DMS79 (cell line): Measurements from ENCODE around the gene TBC1D9.

Experiments
- DNase-seq: peaks from one replicate; lab custom pipeline; 2025; lab: John Stamatoyannopoulos, UW

Gene TBC1D9

DNA sequence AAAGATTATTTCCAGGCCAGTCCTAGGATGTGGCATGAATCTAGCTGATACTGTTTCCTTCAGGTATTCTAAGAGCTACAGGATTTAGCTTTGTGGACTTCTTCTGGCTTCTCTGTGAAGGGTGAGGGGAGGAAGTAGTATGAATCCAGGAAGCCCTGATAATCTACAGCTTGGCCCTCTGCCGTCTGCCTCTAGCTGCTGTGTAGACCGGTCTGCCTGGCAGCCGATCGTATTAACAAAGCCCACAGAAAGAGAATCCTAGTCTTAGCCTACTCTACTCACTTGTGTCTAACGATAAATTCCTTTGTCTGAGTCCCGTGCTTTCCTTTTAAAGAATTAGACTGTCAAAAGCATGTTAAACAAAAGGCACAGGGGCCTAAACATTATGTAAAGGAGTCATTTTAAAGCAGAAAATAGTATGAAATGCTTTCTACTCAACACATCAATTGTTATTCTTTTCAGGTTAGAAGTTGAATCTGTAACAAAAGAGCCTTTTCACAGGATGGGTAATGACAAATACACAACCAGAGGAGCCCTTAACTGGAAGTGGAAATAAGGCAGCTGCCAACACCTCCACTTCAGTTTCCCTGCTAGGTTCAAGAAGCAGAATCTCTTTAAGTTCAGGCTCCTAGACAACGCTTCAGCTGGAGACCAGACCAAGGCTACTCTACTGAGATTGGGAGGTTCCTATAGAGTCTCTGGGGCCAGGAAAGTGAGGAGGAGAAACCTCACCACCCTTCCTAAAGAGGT lies 138.5 kb downstream of the TBC1D9 start:
- DNase-seq = no peak

DNA sequence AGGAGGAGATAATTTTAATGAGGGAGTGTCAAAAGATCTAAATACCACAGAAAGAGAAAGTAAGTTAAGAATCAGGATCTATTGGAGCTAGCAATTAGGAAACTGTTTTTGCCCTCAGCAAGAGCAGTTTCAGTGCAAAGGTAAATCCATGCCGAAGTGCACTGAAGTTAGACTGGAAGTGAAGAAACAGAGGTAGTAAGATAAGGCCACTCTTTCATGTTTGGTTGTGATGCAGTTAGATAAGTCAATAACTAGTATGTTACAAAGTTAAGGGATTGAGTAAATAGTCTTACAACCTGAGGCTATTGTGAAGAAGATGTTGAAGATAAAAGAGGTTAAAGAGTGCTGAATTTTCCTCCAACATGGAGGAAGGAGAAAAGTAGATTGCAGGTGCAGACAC lies 140.7 kb downstream of the TBC1D9 start:
- no peak for DNase-seq

DNA sequence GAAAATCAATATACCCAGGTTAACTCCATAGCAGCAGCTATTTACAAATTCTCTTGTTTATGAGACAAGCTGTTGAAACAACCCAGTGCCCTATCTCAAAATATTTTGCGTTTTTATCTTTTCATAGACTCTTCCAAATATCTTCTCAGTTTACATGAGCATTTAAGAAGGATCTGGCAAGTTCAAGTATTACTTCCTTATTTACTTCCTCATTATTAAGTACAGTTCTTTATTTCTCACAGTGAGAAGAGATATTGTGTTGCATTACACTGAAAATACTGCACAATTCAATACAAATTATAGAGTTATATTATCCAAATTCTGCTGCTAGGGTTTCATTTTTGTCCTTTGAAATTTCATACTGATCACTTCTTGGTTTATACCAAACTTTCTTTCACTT lies 143.8 kb downstream of the TBC1D9 start:
- no peak for DNase-seq

DNA sequence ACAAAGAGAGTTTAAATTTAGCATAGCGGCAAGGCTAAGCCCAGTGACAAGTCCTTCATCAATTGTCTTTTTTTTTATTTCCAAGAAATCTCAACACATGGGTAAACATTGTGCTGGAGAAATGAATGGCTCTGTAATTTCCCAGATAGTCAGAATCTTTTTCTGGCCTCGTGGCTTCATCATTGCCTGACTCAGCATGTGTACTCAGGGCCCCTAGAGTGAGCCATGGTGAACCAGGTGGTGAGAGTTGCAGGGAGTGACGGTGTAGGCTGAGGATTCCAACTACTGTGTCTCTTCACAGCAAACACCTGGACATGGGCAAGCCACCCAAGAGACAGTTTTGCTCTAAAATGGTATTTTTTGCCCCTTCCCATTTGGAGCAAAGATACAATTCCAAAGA lies 144.3 kb downstream of the TBC1D9 start:
- no peak for DNase-seq

DNA sequence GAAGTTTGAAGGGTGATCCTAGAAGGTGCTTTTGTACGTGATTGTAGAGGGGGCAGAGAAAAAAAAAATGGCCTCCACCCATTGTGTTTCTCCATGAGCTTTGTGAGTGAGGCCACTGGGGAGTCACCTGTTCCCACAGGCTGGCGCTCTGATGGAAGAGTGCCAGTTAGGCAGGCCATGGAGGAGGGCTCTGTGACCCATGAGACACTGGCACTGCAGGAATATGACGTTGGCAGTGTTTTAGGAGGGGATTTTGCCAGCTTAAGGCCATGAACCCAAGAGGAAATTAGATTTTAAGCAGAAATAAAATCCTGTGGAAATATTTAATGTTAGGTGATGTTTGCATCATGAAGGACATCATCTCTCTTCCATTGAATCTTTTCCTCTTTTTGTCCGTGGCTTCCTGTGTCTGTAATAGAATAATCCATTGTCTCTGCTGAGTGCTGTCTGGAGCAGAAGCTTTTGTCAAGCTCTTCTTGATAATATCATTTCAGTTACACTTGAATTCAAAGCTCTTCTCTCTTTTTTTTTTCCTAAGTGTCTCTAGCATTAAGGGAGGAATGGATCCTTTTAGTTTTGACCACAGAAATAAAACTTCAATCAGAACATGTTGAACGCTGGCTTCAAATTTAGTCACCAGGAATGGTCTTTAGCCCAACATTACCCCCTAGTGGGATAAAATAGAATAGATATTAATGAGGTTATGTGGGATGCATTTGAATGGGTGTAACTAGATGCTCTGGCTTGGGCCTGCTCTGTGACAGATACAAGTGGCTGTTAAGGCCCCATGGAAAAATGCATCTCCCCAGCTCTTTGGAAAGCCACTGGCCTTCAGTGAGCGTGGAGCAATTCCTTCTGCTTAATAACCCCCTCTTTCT lies 146.4 kb downstream of the TBC1D9 start:
- DNase-seq = peak; percentile 42

DNA sequence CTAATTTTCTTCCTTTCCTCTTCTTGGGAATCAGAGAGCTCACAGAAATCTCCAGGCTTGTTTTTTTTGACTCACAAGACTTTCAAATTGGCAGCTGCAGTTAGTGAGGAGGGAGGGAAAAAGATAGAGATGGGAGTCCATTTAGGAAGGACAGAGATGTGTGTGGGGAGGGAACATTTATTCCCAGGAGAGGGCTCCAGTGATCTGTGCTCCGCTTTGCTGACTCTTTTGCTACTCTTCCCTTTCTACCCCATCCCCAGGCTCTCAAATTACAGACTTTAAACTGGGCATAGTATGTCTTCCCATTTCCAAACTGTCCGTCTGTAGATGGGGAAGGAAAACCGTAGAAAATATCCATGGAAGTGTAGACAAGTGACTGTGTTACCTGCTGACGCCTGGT lies 148.3 kb downstream of the TBC1D9 start:
- no peak for DNase-seq

DNA sequence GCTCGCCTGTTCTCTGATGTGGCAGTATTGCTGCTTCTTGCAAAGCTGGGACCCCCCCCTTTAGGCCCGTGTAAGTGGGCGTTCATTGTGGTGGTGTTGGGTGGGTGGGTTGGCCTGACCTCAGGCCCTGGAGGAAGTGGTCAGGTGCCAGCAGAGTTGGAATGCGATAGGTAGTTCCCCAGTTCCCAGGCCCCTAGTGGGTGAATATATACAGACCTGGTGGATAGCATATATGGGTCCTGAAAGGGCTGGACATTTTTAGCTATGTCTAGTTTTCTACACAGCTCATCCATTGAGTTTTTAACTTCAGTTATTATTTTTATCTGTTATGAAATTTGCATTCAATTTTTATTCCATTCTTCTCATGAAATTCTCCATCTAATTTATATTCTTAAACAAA lies 151.6 kb downstream of the TBC1D9 start:
- no peak for DNase-seq

DNA sequence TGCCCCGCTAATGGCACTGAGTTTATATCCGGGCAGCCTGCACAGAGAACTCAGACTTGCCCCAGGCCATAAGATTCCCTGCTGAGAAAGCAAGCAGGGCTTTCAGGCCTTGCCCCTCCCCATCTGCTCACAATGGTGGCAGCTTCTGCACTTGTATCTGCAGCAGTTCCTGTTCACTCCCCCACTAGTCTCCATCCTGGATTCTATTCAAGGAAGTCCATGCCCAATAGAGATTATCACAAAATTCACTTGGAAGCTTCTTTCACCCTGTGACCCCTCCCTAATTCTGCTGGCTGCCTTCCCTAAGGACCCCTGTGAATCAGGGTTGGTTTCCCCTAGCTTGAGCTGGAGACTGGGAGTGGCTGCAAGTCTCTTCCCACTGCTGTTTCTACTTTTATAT lies 152.9 kb downstream of the TBC1D9 start:
- DNase-seq = no peak

DNA sequence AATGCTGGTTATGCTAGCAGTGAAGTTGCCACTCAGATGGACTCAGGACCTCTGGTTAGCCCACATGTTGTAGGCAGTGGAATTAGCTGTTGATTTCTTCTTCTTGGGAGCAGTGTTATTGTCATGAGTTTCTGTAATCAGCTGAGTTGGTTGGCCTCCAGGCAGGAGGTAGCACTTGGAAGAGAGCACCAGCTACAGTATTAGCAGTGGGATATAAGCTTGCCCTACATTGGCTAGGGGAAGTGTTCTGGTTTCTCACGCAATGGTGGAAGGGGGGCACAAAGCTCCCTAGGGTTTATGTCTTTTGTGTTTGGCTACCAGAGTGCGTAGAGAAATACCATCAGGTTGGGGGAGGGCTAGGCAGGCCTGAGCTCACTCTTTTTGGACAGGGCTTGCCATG lies 153.5 kb downstream of the TBC1D9 start:
- DNase-seq = no peak

DNA sequence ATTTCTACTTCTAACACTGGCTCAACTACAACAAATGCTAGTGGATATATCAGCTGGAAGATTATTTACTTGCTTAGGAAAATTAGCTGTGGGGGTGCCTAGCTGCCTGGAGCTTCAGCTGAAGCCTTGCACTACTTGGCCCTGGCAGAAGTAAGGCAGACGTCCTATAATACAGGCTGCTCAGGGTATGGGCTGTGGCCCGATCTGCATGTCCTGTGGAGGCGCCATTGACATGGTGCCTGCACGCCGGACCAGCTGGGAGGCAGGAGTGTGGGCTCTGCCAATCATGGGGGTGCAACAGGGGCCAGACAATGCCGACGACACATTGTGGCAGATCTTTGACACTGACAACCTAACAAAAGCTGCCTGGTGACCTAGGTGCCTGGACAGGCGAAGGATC lies 155.8 kb downstream of the TBC1D9 start:
- DNase-seq = no peak

DNA sequence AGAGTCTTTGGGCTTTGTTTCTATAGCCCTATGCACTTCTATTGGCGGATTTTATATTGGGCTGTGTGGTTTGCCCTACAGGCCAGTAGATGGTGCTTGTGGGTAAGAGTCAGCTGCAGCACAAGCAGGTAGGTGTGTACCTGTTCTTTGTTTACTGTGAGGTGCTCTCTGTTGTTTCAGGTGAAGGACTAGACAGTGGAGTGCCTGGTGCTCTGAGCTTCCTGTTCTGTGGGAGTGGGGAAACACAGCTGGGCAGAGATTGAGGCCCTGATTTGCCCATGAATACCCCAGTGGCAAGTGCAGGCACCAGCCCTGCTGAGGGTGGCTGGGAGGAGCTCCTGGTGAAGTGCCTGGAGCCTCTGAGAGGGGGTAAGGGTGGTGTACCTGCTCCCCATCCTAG lies 161.1 kb downstream of the TBC1D9 start:
- DNase-seq = no peak

DNA sequence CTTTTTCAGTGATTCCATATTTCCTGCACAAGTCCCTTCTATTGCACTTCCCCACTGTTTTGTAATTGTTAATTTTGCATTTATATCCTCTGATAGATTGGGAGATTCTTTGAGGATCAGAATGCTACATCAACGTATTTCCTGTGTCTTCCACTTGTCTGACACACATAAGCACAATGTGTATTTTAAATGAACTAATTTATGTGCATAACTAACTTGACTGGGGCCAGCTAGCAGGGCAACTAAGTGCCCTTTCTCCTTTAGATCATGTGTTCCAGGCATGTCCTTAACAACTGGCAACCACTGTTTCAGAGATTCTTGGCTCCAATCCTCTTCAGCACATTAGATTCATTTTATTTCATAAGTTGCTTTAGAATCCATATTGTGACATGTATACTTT lies 171.7 kb downstream of the TBC1D9 start:
- no peak for DNase-seq

DNA sequence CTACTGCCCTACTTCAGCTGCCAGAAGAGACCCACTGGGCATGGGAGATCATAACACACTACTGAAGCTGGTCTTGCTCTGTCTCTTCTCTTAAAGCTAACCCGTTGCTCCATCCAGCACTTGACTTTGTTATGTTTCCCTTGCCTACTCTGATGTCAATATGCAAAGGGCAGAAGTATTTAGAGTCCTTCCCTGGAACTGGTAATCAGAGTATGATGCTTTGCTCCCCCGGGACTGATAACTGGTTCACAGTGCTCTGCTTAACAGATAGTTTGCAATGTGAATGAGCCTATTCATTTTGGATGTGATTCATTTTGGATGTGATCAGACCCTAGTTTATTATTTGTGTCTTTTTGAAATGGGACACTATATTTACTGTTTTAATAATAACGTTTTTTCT lies 175.1 kb downstream of the TBC1D9 start:
- no peak for DNase-seq

DNA sequence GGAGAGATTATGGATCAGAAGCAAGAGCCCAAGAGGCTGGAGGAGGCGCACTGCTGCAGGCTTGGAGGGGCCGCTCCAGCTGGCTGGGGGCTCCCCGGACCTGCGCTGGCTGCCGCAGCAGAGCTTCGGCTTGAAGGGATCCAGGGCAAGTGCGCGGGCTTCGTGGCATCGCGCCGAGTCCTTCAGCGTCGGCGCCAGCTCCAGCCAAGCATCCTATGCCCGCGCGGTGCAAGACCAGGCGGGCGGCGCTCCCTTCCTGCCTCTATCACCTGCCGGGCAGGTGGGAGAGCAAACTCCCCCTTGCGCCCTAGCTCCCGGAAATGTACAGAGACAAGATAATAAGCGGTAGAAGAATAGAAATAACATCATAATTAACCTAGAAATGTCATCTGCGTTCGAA lies 176.9 kb downstream of the TBC1D9 start:
- DNase-seq = no peak

DNA sequence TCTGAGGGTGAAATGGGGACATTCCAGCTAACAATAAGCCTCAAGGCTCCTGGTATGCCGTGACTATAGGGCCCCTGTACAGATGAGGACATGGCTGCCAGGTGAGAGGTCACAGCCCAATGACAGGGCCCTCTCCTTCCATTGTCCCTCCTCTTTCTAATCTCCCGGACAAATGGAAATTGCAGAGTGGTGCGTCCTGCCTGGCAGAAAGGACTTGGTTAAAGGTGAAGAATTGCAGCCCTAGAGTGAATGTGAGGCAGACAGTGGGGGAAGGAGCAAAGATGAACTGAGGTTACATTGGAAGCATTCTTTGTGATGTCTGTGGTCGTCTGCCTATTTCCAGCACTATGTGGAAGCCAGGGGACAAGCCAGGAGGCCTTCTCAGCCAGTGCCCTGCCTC lies 180.7 kb downstream of the TBC1D9 start:
- DNase-seq = no peak

DNA sequence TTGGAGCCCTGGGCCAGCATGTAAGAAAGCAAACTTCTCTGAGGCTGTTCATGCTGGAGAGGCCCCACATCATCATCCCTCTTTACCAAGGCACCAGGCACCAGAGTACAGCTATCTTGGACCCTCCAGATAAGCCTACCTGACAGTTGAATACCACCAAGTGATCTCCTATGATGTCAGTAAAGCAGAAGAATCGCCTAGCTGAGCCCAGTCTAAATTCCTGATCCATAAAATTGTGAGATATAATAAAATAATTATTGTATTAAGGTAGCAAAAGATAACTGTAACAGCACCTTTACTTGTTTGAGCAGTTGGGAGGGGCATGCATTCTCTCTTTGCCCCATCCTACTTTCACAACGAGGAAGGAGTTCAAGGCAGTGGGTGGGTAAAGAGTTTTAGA lies 184.6 kb downstream of the TBC1D9 start:
- DNase-seq = no peak
